HG03354 (cell line): Measurements from ENCODE around the gene GRAMD1B.
"Not testable (repeated sequence)": the region's sequence is repeated elsewhere in the genome, so short reads cannot be mapped to it uniquely, and the experiment has no call there.

Source experiments
- ATAC-seq: cut with Tn5 transposase; IDR thresholded peaks from one replicate; pipeline ENCODE4 v1.9.1; 2021; ENCODE audit warnings: mild to moderate bottlenecking; ENCODE audit not compliant: unreplicated experiment, poor library complexity, severe bottlenecking

GRAMD1B gene

GRCh38 chr11:123438131-123438627, 8.1 kb downstream of the GRAMD1B start:
- ATAC-seq, result no peak

- no peak for ATAC-seq
These were observed 9.5 kb downstream of the GRAMD1B start for GRCh38 chr11:123439616-123440015.

- ATAC-seq, result no peak
These were observed 11.1 kb downstream of the GRAMD1B start for GRCh38 chr11:123441161-123441560.

GRCh38 chr11:123443851-123444623, 14.0 kb downstream of the GRAMD1B start:
- no peak for ATAC-seq

GRCh38 chr11:123448823-123449222, 18.8 kb downstream of the GRAMD1B start:
- ATAC-seq, result no peak

GRCh38 chr11:123449436-123449835, 19.4 kb downstream of the GRAMD1B start:
- no peak for ATAC-seq

GRCh38 chr11:123450623-123451022, 20.6 kb downstream of the GRAMD1B start:
- ATAC-seq, result no peak

GRCh38 chr11:123451183-123451781, 21.2 kb downstream of the GRAMD1B start:
- peak; percentile 62 for ATAC-seq

- no peak for ATAC-seq
These were observed 22.7 kb downstream of the GRAMD1B start for GRCh38 chr11:123452794-123453193.

GRCh38 chr11:123454060-123454651, 24.1 kb downstream of the GRAMD1B start:
- ATAC-seq, result no peak

GRCh38 chr11:123454796-123455195, 24.7 kb downstream of the GRAMD1B start:
- ATAC-seq, result no peak

GRCh38 chr11:123456448-123456847, 26.4 kb downstream of the GRAMD1B start:
- not testable (repeated sequence) for ATAC-seq

- no peak for ATAC-seq
These were observed 27.2 kb downstream of the GRAMD1B start for GRCh38 chr11:123457187-123457770.

- ATAC-seq, result no peak
These were observed 28.4 kb downstream of the GRAMD1B start for GRCh38 chr11:123458501-123458900.

GRCh38 chr11:123460012-123460700, 30.1 kb downstream of the GRAMD1B start:
- no peak for ATAC-seq

- no peak for ATAC-seq
These were observed 31.1 kb downstream of the GRAMD1B start for GRCh38 chr11:123461164-123461563.

- ATAC-seq, result not testable (repeated sequence)
These were observed 35.6 kb downstream of the GRAMD1B start for GRCh38 chr11:123465667-123466066.

GRCh38 chr11:123466172-123466571, 36.1 kb downstream of the GRAMD1B start:
- not testable (repeated sequence) for ATAC-seq

GRCh38 chr11:123469089-123469488, 39.0 kb downstream of the GRAMD1B start:
- no peak for ATAC-seq

GRCh38 chr11:123469586-123469985, 39.5 kb downstream of the GRAMD1B start:
- no peak for ATAC-seq
